Neural progenitor cell (in vitro differentiated cells): ENCODE results near the gene TSHZ2.

Experiments used
- CTCF ChIP-seq: fragments of 200-600 bp; sonication (generic); IDR thresholded peaks from 2 replicates; pipeline ENCODE4 v1.5.1; 2017; ENCODE audit warnings: antibody characterized with exemption, mild to moderate bottlenecking
- EZH2phosphoT487 ChIP-seq: fragments of 200-600 bp; sonication (generic); IDR thresholded peaks from 2 replicates; pipeline ENCODE4 v1.6.1; 2017; ENCODE audit warnings: antibody characterized with exemption

GRCh38 chr20:53101992-53102760, 130.0 kb downstream of the TSHZ2 start:
- TF ChIP-seq CTCF (no peak), EZH2phosphoT487 (no peak)
